Stimulated activated effector memory CD8-positive, alpha-beta T cell treated with anti-CD3 and anti-CD28 coated beads, Interleukin-12 subunit alpha, Interleukin-12 subunit beta, amount 100 ng/mL, for 72 hours (primary cell): ENCODE data around the gene KPNA4.
"Not testable (repeated sequence)": the region's sequence is repeated elsewhere in the genome, so short reads cannot be mapped to it uniquely, and the experiment has no call there.

Experiments
- ATAC-seq: fragments of 150-1000 bp; cut with Tn5 transposase; 2 replicates; pipeline ENCODE4 v1.10.0; 2021
- DNase-seq, 2 donors: peaks; one replicate each; pipeline ENCODE4 v3.0.0; 2021 to 2022; ENCODE audit warnings: low spot score in 2 of 2
- H3K27ac Mint-ChIP-seq: one replicate; pipeline ENCODE4 v1.8.0; 2022; ENCODE audit warnings: mild to moderate bottlenecking, mixed read lengths
- H3K36me3 Mint-ChIP-seq: one replicate; pipeline ENCODE4 v1.8.0; 2022; ENCODE audit warnings: mild to moderate bottlenecking, mixed read lengths
- H3K4me1 Mint-ChIP-seq: one replicate; pipeline ENCODE4 v1.8.0; 2022; ENCODE audit warnings: mixed read lengths
- H3K4me3 Mint-ChIP-seq: one replicate; pipeline ENCODE4 v1.8.0; 2022; ENCODE audit warnings: mild to moderate bottlenecking, mixed read lengths
- H3K9me3 Mint-ChIP-seq: one replicate; pipeline ENCODE4 v1.8.0; 2022; ENCODE audit warnings: mixed read lengths

KPNA4 gene

GRCh38 chr3:160565442-160566403 is at the start of gene KPNA4:
Gene KPNA4 (minus strand): TSS chr3:160565571. CDS start chr3:160565282, 289 bp downstream.
- H3K27ac Mint-ChIP-seq, result peak within 1 kb of the TSS; percentile 99
- ATAC-seq, result peak; percentile 95
- peaks cover 61% of the 10 kb centered on the region for H3K4me1 Mint-ChIP-seq
- H3K4me3 Mint-ChIP-seq, result peak within 1 kb of the TSS; percentile 96
- no peaks in the 10 kb centered on the region for H3K9me3 Mint-ChIP-seq
- peak; percentile 88 to 96 for DNase-seq
- H3K36me3 Mint-ChIP-seq, result peaks cover 48% of the 10 kb centered on the region

GRCh38 chr3:160613661-160614060 is 48.3 kb upstream of the KPNA4 start:
- Mint-ChIP-seq H3K9me3 (no peaks in the 10 kb centered on the region), H3K4me3 (no peak overlapping the region), H3K27ac (no peak overlapping the region), H3K36me3 (no peaks in the 10 kb centered on the region), H3K4me1 (no peaks in the 10 kb centered on the region)
- DNase-seq (no peak), ATAC-seq (no peak)

- Mint-ChIP-seq H3K4me1 (no peaks in the 10 kb centered on the region), H3K36me3 (no peaks in the 10 kb centered on the region), H3K27ac (no peak overlapping the region), H3K4me3 (no peak overlapping the region), H3K9me3 (no peaks in the 10 kb centered on the region)
- ATAC-seq (no peak), DNase-seq (no peak)
These were observed 47.2 kb upstream of the KPNA4 start for GRCh38 chr3:160612386-160613075.

- Mint-ChIP-seq H3K27ac (no peak overlapping the region), H3K9me3 (no peaks in the 10 kb centered on the region), H3K4me3 (no peak overlapping the region), H3K36me3 (no peaks in the 10 kb centered on the region), H3K4me1 (no peaks in the 10 kb centered on the region)
- DNase-seq (no peak), ATAC-seq (no peak)
These were observed 45.8 kb upstream of the KPNA4 start for GRCh38 chr3:160611141-160611540.

- no peaks in the 10 kb centered on the region for H3K9me3 Mint-ChIP-seq
- H3K4me3 Mint-ChIP-seq, result no peak overlapping the region
- ATAC-seq, result no peak
- no peak for DNase-seq
- no peak overlapping the region for H3K27ac Mint-ChIP-seq
- H3K4me1 Mint-ChIP-seq, result no peaks in the 10 kb centered on the region
- no peaks in the 10 kb centered on the region for H3K36me3 Mint-ChIP-seq
These were observed 43.5 kb upstream of the KPNA4 start for GRCh38 chr3:160608870-160609269.

GRCh38 chr3:160607826-160608225 is 42.5 kb upstream of the KPNA4 start:
- no peaks in the 10 kb centered on the region for H3K36me3 Mint-ChIP-seq

GRCh38 chr3:160605315-160605714 is 39.9 kb upstream of the KPNA4 start:
- ATAC-seq (no peak), DNase-seq (no peak)
- Mint-ChIP-seq H3K4me3 (no peak overlapping the region), H3K27ac (no peak overlapping the region), H3K4me1 (no peaks in the 10 kb centered on the region), H3K36me3 (no peaks in the 10 kb centered on the region), H3K9me3 (no peaks in the 10 kb centered on the region)

More at GRCh38 chr3:160607826-160608225, 42.5 kb upstream of the KPNA4 start:
- Mint-ChIP-seq H3K9me3 (no peaks in the 10 kb centered on the region), H3K4me3 (no peak overlapping the region), H3K27ac (no peak overlapping the region), H3K4me1 (no peaks in the 10 kb centered on the region)
- DNase-seq (no peak), ATAC-seq (no peak)

- not testable (repeated sequence) for ATAC-seq, H3K4me3 Mint-ChIP-seq, H3K4me1 Mint-ChIP-seq, H3K36me3 Mint-ChIP-seq, H3K9me3 Mint-ChIP-seq, DNase-seq, H3K27ac Mint-ChIP-seq
These were observed 38.5 kb upstream of the KPNA4 start for GRCh38 chr3:160603845-160604244.

- Mint-ChIP-seq H3K27ac (no peak overlapping the region), H3K4me1 (no peaks in the 10 kb centered on the region), H3K9me3 (no peaks in the 10 kb centered on the region), H3K4me3 (no peak overlapping the region), H3K36me3 (no peaks in the 10 kb centered on the region)
- DNase-seq (no peak), ATAC-seq (no peak)
These were observed 36.9 kb upstream of the KPNA4 start for GRCh38 chr3:160602259-160602658.

- Mint-ChIP-seq H3K9me3 (no peaks in the 10 kb centered on the region), H3K27ac (no peak overlapping the region), H3K4me1 (no peaks in the 10 kb centered on the region), H3K4me3 (no peak overlapping the region), H3K36me3 (no peaks in the 10 kb centered on the region)
- no peak for ATAC-seq
- DNase-seq, result no peak
These were observed 35.9 kb upstream of the KPNA4 start for GRCh38 chr3:160601288-160601687.

- Mint-ChIP-seq H3K4me1 (no peaks in the 10 kb centered on the region), H3K9me3 (no peaks in the 10 kb centered on the region), H3K36me3 (no peaks in the 10 kb centered on the region), H3K27ac (no peak overlapping the region), H3K4me3 (no peak overlapping the region)
- ATAC-seq, result no peak
- no peak for DNase-seq
These were observed 33.5 kb upstream of the KPNA4 start for GRCh38 chr3:160598865-160599264.

GRCh38 chr3:160588023-160588422 is 22.7 kb upstream of the KPNA4 start:
- Mint-ChIP-seq H3K27ac (no peak overlapping the region), H3K36me3 (no peaks in the 10 kb centered on the region), H3K9me3 (no peaks in the 10 kb centered on the region), H3K4me3 (no peak overlapping the region), H3K4me1 (no peaks in the 10 kb centered on the region)
- ATAC-seq (no peak), DNase-seq (no peak)

- ATAC-seq, result no peak
- Mint-ChIP-seq H3K4me3 (no peak overlapping the region), H3K36me3 (no peaks in the 10 kb centered on the region), H3K27ac (no peak overlapping the region), H3K4me1 (no peaks in the 10 kb centered on the region), H3K9me3 (no peaks in the 10 kb centered on the region)
- no peak for DNase-seq
These were observed 21.7 kb upstream of the KPNA4 start for GRCh38 chr3:160587105-160587504.

- Mint-ChIP-seq H3K4me3 (no peak overlapping the region), H3K9me3 (peaks cover 3% of the 10 kb centered on the region), H3K36me3 (no peaks in the 10 kb centered on the region), H3K27ac (no peak overlapping the region), H3K4me1 (no peaks in the 10 kb centered on the region)
- DNase-seq (no peak), ATAC-seq (no peak)
These were observed 21.3 kb upstream of the KPNA4 start for GRCh38 chr3:160586679-160587078.

GRCh38 chr3:160583451-160583850 is 18.1 kb upstream of the KPNA4 start:
- H3K4me3 Mint-ChIP-seq, result no peak overlapping the region
- H3K9me3 Mint-ChIP-seq, result peaks cover 5% of the 10 kb centered on the region
- no peaks in the 10 kb centered on the region for H3K4me1 Mint-ChIP-seq
- no peak overlapping the region for H3K27ac Mint-ChIP-seq
- no peaks in the 10 kb centered on the region for H3K36me3 Mint-ChIP-seq
- ATAC-seq (no peak), DNase-seq (no peak)

GRCh38 chr3:160580938-160581337 is 15.6 kb upstream of the KPNA4 start:
- H3K4me3 Mint-ChIP-seq, result no peak overlapping the region
- H3K9me3 Mint-ChIP-seq, result peaks cover 5% of the 10 kb centered on the region
- ATAC-seq, result no peak
- no peaks in the 10 kb centered on the region for H3K36me3 Mint-ChIP-seq
- DNase-seq, result no peak
- no peak overlapping the region for H3K27ac Mint-ChIP-seq
- no peaks in the 10 kb centered on the region for H3K4me1 Mint-ChIP-seq
